Germinal center (tissue), 1 donor: ENCODE results near the gene SULT1A2.
A peak's percentile ranks its signal among the peaks of the same experiment; 100 is the strongest.
"Not testable (repeated sequence)": the region's sequence is repeated elsewhere in the genome, so short reads cannot be mapped to it uniquely, and the experiment has no call there.

Experiments used
- DNase-seq: peaks from one replicate; pipeline ENCODE4 v3.0.0; 2012; ENCODE audit warnings: mixed read lengths, low spot score

SULT1A2 gene

GRCh38 chr16:28558456-28558855 is 38.4 kb downstream of the SULT1A2 start:
- no peak for DNase-seq

GRCh38 chr16:28556914-28557320 is 39.9 kb downstream of the SULT1A2 start:
- no peak for DNase-seq

GRCh38 chr16:28555561-28555960 is 41.3 kb downstream of the SULT1A2 start:
- DNase-seq: no peak

- DNase-seq: no peak
Measured at GRCh38 chr16:28554634-28555423, 42.0 kb downstream of the SULT1A2 start.

- DNase-seq: peak; percentile 97
Measured at GRCh38 chr16:28553776-28554633, 42.8 kb downstream of the SULT1A2 start, which contains the start of gene SGF29. SGF29 (plus strand) TSS chr16:28553920; CDS start chr16:28581070, 27,150 bp downstream.

- no peak for DNase-seq
Measured at GRCh38 chr16:28549301-28549899, 47.5 kb downstream of the SULT1A2 start.

GRCh38 chr16:28548306-28548802 is 48.5 kb downstream of the SULT1A2 start:
- DNase-seq: no peak

GRCh38 chr16:28546626-28547025 is 50.2 kb downstream of the SULT1A2 start:
- DNase-seq: no peak

- DNase-seq: not testable (repeated sequence)
Measured at GRCh38 chr16:28545964-28546363, 50.9 kb downstream of the SULT1A2 start.

GRCh38 chr16:28544998-28545397 is 51.9 kb downstream of the SULT1A2 start:
- no peak for DNase-seq

GRCh38 chr16:28543072-28543471 is 53.8 kb downstream of the SULT1A2 start:
- no peak for DNase-seq

- no peak for DNase-seq
Measured at GRCh38 chr16:28542646-28543045, 54.2 kb downstream of the SULT1A2 start.
